Measurements from ENCODE around the gene RNF8. TPM values are rescaled to one million over a fixed set of nuclear protein-coding genes. Genes with fewer than 3 reads are reported as not detected.
"Not testable (repeated sequence)": the region's sequence is repeated elsewhere in the genome, so short reads cannot be mapped to it uniquely, and the experiment has no call there.

RNF8 gene
- total and polyA plus RNA-seq, 5 donors from 2014 or later: 12.2 to 21.9 (median 15.1) TPM

- peaks cover 66% of the 10 kb centered on the region for H3K36me3 ChIP-seq (ENCODE audit: control insufficient read depth, insufficient read depth, low read length)
- not testable (repeated sequence) for ATAC-seq (ENCODE audit: low read depth in 2 of 2); H3K27me3 Mint-ChIP-seq; H3K9me3 ChIP-seq (ENCODE audit: control insufficient read depth in 2 of 2, low read length in 2 of 2); H3K27me3 ChIP-seq (ENCODE audit: control insufficient read depth, insufficient read depth, low read length); H3K9me3 Mint-ChIP-seq; H3K4me1 ChIP-seq (ENCODE audit: control insufficient read depth, insufficient read depth, low read length, poor library complexity, severe bottlenecking); DNase-seq
- Mint-ChIP-seq H3K4me3 (peak overlapping the region; percentile 73 to 92 (median 90)), H3K4me1 (peaks cover 24 to 50% (median 38%) of the 10 kb centered on the region in 4 donors), H3K27ac (peak overlapping the region; percentile 95), H3K36me3 (peaks cover 37% of the 10 kb centered on the region)
- peak overlapping the region; percentile 71 for H3K27ac ChIP-seq (ENCODE audit: insufficient read depth, low read length, poor library complexity, severe bottlenecking)
- peak overlapping the region; percentile 80 for H3K4me3 ChIP-seq (ENCODE audit: low read depth, low read length)
These were observed 89.4 kb downstream of the RNF8 start for GRCh38 chr6:37443216-37443542.

Other genes starting within 250 kb of the RNF8 start
- 161 TPM for gene PIM1, start 183.8 kb upstream of the RNF8 start, total RNA-seq
- 100 to 1,000 TPM; 105 to 149 (median 127) TPM for gene PIM1, start 183.8 kb upstream of the RNF8 start, polyA plus RNA-seq
- gene TBC1D22B, start 96.2 kb upstream of the RNF8 start, total RNA-seq: 13.3 TPM
- 1 to 10 TPM; 8.2 to 9.6 (median 8.9) TPM for gene TBC1D22B, start 96.2 kb upstream of the RNF8 start, polyA plus RNA-seq
- gene TMEM217, start 95.8 kb upstream of the RNF8 start, total RNA-seq: 1.4 TPM
- gene TMEM217, start 95.8 kb upstream of the RNF8 start, polyA plus RNA-seq: 1 to 10 TPM in 1 of 4 donors, under 1 TPM in 3; 0.38 to 1.2 (median 0.72) TPM
- 91.2 TPM for gene CMTR1, start 79.2 kb downstream of the RNF8 start, total RNA-seq
- 10 to 100 TPM; 27.8 to 31.2 (median 29.1) TPM for gene CMTR1, start 79.2 kb downstream of the RNF8 start, polyA plus RNA-seq
- gene CCDC167, start 145.9 kb downstream of the RNF8 start, total RNA-seq: 43.6 TPM
- gene CCDC167, start 145.9 kb downstream of the RNF8 start, polyA plus RNA-seq: 100 to 1,000 TPM; 172 to 274 (median 229) TPM